Small intestine (tissue), 7 donors: ENCODE measurements around the gene CAPN7. TPM values are rescaled to one million over a fixed set of nuclear protein-coding genes. Genes with fewer than 3 reads are reported as not detected.

Experiments
- DNase-seq, 2 donors: peaks; one replicate each; pipeline versions ENCODE4 v3.0.0 to v3.0.0-alpha.2; 2013
- FAIRE-seq: peaks from 2 replicates; lab custom pipeline; 2012; peaks lifted over from hg19 to GRCh38; lab: Jason Lieb, UNC
- H3K27ac ChIP-seq, 3 donors: one replicate each; pipeline ENCODE4 v1.5.1; 2013; ENCODE audit warnings: low read length in 2 of 3, mild to moderate bottlenecking in 2 of 3, control low read depth in 1 of 3, inconsistent platforms in 1 of 3, low read depth in 1 of 3, moderate library complexity in 1 of 3
- H3K27me3 ChIP-seq, 3 donors: one replicate each; pipeline ENCODE4 v1.6.1; 2013; ENCODE audit warnings: low read length in 3 of 3, inconsistent platforms in 1 of 3; ENCODE audit not compliant: control insufficient read depth in 3 of 3, insufficient read depth in 3 of 3
- H3K36me3 ChIP-seq, 3 donors: one replicate each; pipeline ENCODE4 v1.6.1; 2013; ENCODE audit warnings: low read length in 3 of 3, inconsistent platforms in 1 of 3, low read depth in 1 of 3, mild to moderate bottlenecking in 1 of 3, moderate library complexity in 1 of 3; ENCODE audit not compliant: control insufficient read depth in 3 of 3, insufficient read depth in 2 of 3
- H3K4me1 ChIP-seq, 3 donors: one replicate each; pipeline ENCODE4 v1.6.1; 2013; ENCODE audit warnings: low read length in 2 of 3, inconsistent platforms in 1 of 3, low read depth in 1 of 3, mild to moderate bottlenecking in 1 of 3, moderate library complexity in 1 of 3; ENCODE audit not compliant: control insufficient read depth in 3 of 3, insufficient read depth in 2 of 3
- H3K4me3 ChIP-seq, 3 donors: one replicate each; pipeline ENCODE4 v1.5.1; 2013; ENCODE audit warnings: low read length in 3 of 3, control low read depth in 1 of 3, inconsistent platforms in 1 of 3, low read depth in 1 of 3, mild to moderate bottlenecking in 1 of 3, moderate library complexity in 1 of 3
- H3K9me3 ChIP-seq, 2 donors: one replicate each; pipeline ENCODE4 v1.6.1; 2013; ENCODE audit warnings: low read depth in 1 of 2, low read length in 1 of 2; ENCODE audit not compliant: control insufficient read depth in 2 of 2, insufficient read depth in 1 of 2
- WGBS, 3 donors: extraction: QIAGEN DNeasy Blood & Tissue Kit; methylation state at CpG; one replicate each; pipeline ENCODE4 v1.1.7; 2013; 5-methylcytosine and 5-hydroxymethylcytosine counted together
- polyA plus RNA-seq, 4 donors: library from polyadenylated mRNA; stranded (reverse) in 3 of 4; unstranded in 1 of 4; fragments of 200-250 nt in 3 of 4; fragments of 120-200 nt in 1 of 4; gene quantifications; one replicate each; pipeline versions ENCODE4 v1.2.1 to v1.2.3, GENCODE V29; 2013
- donor health status: healthy with polysubstance abuse.
- donor health status: control.
- donor health status: control.
- donor health status: Bipolar disorder and iron deficiency.
- donor health status: healthy.

The CAPN7 gene
- polyA plus RNA-seq, 4 donors: 12.3 to 49.3 (median 13.4) TPM

DNA sequence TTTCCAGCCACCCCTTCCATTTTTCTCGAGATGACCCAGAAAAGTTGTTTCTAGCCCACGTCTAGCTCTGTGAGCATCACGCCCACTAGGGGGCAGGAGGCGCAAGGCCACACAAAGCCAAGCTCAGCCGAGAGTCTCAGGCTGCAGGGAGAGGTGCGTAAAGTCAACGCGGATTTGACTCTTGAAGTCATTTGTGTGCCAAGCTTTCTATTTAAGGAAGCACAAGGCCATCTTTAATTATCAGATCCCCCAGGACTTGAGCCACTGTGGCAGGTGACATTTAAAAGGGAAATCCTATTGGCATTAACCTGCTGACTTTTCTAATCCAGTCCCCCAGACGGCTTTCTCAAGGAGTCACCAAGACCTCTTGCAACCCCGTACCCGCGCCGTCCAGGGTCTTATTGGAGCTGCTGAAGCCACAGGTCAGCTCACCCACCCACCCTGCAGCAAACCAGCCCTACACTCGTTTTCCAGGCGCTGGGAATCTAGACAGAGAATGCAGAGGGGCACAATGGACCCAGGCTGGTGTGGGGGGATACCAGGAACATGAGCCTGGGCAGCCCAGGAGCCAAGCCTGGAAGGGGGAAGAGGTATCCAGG lies 62.1 kb downstream of the CAPN7 start:
- peaks cover 0 to 8% (median 0%) of the 10 kb centered on the region in 3 donors for H3K36me3 ChIP-seq
- FAIRE-seq: no peak
- peak; percentile 79 to 84 for DNase-seq
- peaks cover 0 to 4% (median 0%) of the 10 kb centered on the region in 3 donors for H3K4me1 ChIP-seq
- no peaks in the 10 kb centered on the region for H3K9me3 ChIP-seq
- 31 to 33% (median 31%) methylated on average over 15 of the region's 15 CpGs for WGBS, 3 donors
- H3K27me3 ChIP-seq: no peaks in the 10 kb centered on the region
- no peak overlapping the region for H3K27ac ChIP-seq
- no peak overlapping the region for H3K4me3 ChIP-seq

GRCh38 chr3:15269091-15269989 lies 63.3 kb downstream of the CAPN7 start:
- DNase-seq (peak in 1 of 2 donors; percentile 30), FAIRE-seq (no peak)
- Histone ChIP-seq H3K9me3 (no peaks in the 10 kb centered on the region), H3K27me3 (no peaks in the 10 kb centered on the region), H3K36me3 (peaks cover 0 to 8% (median 0%) of the 10 kb centered on the region in 3 donors), H3K4me3 (no peak overlapping the region), H3K27ac (peak overlapping the region in 1 of 3 donors; percentile 24), H3K4me1 (peaks cover 0 to 4% (median 0%) of the 10 kb centered on the region in 3 donors)
- 70 to 89% (median 84%) methylated on average over 29 of the region's 29 CpGs for WGBS, 3 donors

DNA sequence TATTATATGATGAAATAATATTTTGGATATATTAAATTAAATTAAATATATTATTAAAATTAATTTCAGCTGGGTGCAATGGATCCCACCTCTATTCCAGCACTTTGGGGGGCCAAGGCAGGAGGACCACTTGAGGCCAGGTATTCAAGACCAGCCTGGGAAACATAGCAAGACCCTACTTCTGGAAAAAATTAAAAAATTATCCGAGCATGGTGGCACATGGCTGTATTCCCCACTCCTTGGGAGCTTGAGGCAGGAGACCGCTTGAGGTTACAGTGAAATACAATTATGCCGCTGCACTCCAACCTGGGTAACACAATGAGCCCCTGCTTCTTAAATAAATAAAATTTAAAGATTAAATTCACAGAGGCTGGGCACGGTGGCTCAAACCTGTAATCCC lies 65.0 kb downstream of the CAPN7 start:
- WGBS, 3 donors: 86 to 92% (median 89%) methylated on average over 4 of the region's 4 CpGs
- Histone ChIP-seq H3K9me3 (no peaks in the 10 kb centered on the region), H3K36me3 (peaks cover 0 to 6% (median 0%) of the 10 kb centered on the region in 3 donors), H3K27ac (no peak overlapping the region), H3K27me3 (no peaks in the 10 kb centered on the region), H3K4me3 (no peak overlapping the region), H3K4me1 (peaks cover 0 to 4% (median 0%) of the 10 kb centered on the region in 3 donors)
- FAIRE-seq: no peak
- DNase-seq: no peak

DNA sequence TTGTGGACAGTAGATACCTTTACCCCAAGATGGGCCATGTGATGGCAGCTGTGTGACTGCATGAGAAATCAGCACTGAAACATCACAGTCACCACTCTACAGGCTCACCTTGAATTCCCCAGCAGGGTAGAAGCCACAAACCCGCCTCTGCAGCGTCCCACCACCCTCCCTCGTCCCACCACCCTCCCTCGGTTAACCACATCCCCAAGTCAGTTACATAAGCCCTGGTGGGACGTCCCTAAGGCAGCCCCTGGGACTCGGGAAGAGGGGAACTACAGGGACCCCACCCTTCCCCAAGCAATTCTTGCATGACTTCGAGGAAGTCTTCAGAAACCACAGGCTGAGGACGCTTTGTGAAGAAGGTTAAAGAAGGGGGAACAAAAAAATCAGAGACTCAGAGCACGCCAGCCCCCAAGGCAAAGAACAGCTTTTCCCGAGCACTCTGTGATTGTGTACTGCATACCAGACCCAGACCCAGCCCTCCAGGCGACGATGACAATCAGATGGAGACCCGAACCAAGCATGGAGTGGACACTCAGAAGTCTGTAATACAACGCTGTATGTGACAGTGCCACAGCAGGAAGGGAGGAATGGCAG lies 65.8 kb downstream of the CAPN7 start:
- Histone ChIP-seq H3K36me3 (peaks cover 0 to 6% (median 0%) of the 10 kb centered on the region in 3 donors), H3K9me3 (no peaks in the 10 kb centered on the region), H3K27ac (peak overlapping the region in 2 of 3 donors; percentile 8 to 43), H3K4me1 (peaks cover 0 to 4% (median 0%) of the 10 kb centered on the region in 3 donors), H3K4me3 (no peak overlapping the region), H3K27me3 (no peaks in the 10 kb centered on the region)
- no peak for FAIRE-seq
- DNase-seq: no peak
- 60 to 73% (median 65%) methylated on average over 14 of the region's 14 CpGs for WGBS, 3 donors

DNA sequence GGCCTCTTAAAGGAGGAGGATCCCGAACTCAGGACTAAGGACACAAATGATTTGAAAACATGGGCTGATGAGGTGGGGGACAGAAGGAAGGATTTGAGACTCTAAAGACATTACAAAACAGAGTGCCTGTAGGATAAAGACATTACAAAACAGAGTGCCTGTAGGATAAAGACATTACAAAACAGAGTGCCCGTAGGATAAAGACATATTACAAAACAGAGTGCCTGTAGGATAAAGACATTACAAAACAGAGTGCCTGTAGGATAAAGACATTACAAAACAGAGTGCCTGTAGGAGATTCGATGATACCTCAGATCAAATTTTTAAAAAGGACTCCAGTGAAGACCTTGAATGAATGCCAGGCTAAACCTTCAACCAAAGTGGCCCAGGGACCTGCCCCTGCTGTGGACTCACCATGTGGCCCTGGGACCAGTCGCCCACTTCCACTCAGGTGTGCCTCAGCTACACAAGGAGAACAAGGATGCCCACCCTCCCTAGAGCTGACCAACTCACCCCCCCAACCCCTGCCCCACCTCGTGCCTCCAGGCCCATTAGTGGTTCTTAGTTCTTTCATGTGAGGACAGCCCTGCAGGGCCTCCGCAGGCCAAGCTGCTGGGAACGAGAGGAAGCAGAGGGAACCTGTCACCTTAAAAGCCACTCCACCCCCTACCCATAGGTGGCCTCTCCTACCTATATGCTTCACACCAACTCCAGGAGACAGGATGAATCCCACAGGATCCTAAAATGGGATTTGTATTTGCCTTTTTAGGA lies 66.6 kb downstream of the CAPN7 start:
- FAIRE-seq (no peak), DNase-seq (no peak)
- WGBS, 3 donors: 81 to 85% (median 83%) methylated on average over 7 of the region's 7 CpGs
- peak overlapping the region in 1 of 3 donors; percentile 43 for H3K27ac ChIP-seq
- H3K4me1 ChIP-seq: peaks cover 0 to 4% (median 0%) of the 10 kb centered on the region in 3 donors
- no peaks in the 10 kb centered on the region for H3K27me3 ChIP-seq
- H3K4me3 ChIP-seq: no peak overlapping the region
- H3K36me3 ChIP-seq: peaks cover 0 to 6% (median 0%) of the 10 kb centered on the region in 3 donors
- no peaks in the 10 kb centered on the region for H3K9me3 ChIP-seq

DNA sequence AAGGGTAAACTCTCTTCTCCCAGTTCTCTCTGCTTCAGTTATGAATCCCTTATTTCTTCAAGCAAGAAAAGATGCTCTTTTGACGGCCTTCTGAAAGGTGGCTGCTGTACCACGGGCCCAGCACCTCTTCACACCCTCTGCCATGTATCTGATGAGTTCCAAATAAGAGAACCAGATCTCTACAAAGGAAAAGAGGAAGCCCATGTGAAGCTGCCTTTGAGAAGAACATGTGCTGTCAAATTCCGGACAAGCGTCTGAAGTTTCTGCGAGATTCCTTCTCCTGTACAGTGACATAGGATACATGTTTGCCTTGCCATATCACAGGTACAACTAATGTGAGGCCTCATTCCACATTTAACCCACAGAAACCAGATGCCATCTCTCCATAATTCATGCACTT lies 67.2 kb downstream of the CAPN7 start:
- FAIRE-seq (no peak), DNase-seq (no peak)
- Histone ChIP-seq H3K36me3 (peaks cover 0 to 6% (median 0%) of the 10 kb centered on the region in 3 donors), H3K4me3 (no peak overlapping the region), H3K4me1 (peaks cover 0 to 3% (median 0%) of the 10 kb centered on the region in 3 donors), H3K9me3 (no peaks in the 10 kb centered on the region), H3K27me3 (no peaks in the 10 kb centered on the region), H3K27ac (no peak overlapping the region)
- 86 to 93% (median 92%) methylated on average over 5 of the region's 5 CpGs for WGBS, 3 donors

DNA sequence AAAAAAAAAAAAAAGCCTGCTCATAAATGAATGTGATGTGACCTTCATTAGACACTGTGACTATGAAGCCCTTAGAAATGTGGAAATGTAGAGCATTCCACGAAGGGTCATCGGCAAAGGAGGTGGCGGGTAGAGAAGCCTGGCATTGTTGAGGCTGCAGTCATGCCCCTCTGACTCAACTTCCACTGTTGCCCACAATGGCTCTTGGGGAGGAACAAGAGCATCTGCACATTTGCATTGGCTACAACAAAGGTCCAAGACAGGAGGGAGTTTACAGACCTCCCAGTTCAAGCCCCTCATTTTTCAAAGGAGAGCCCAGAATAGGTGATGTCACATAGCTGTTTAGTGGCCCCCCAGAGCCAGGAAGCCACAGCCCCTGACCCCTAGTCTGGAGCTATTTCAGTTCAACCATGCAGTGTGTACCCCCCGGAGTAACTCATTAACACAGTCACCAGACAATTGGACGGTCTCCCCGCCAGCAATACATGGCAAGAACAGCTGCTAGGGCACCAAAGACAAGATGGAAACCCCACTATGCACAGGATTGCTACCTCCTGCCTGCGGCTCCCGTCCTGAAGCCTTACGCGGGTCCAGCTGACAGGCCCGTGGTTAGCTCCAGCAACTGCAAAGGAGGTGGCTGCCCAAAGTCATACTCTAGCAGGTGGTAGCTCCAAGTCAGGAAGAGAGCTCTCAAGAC lies 70.1 kb downstream of the CAPN7 start:
- Histone ChIP-seq H3K27ac (no peak overlapping the region), H3K36me3 (no peaks in the 10 kb centered on the region), H3K4me3 (no peak overlapping the region), H3K27me3 (no peaks in the 10 kb centered on the region), H3K4me1 (no peaks in the 10 kb centered on the region), H3K9me3 (no peaks in the 10 kb centered on the region)
- FAIRE-seq (no peak), DNase-seq (no peak)
- WGBS, 3 donors: 90 to 96% (median 92%) methylated on average over 11 of the region's 11 CpGs
